LHCN-M2 (cell line): ENCODE data around the gene CGREF1. TPM values are rescaled to one million over a fixed set of nuclear protein-coding genes. Genes with fewer than 3 reads are reported as not detected.

Source experiments
- DNase-seq: peaks from one replicate; pipeline ENCODE4 v3.0.0-alpha.2; 2012; ENCODE audit warnings: low read depth
- polyA plus RNA-seq: library from polyadenylated mRNA; unstranded; fragments of >200 nt; gene quantifications from one replicate; pipeline ENCODE4 v1.2.1, GENCODE V29; 2012; ENCODE audit warnings: missing spikeins
- total RNA-seq: library from RNA; depleted of rRNA; stranded (reverse); fragments of >200 nt; gene quantifications from 2 replicates; pipeline ENCODE4 v1.2.3, GENCODE V29; 2014; rRNA removed

CGREF1 gene, protein sequence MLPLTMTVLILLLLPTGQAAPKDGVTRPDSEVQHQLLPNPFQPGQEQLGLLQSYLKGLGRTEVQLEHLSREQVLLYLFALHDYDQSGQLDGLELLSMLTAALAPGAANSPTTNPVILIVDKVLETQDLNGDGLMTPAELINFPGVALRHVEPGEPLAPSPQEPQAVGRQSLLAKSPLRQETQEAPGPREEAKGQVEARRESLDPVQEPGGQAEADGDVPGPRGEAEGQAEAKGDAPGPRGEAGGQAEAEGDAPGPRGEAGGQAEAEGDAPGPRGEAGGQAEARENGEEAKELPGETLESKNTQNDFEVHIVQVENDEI
- total RNA-seq: 0.69 and 1.6 TPM in 2 replicates
- polyA plus RNA-seq: 0.50 TPM

DNA sequence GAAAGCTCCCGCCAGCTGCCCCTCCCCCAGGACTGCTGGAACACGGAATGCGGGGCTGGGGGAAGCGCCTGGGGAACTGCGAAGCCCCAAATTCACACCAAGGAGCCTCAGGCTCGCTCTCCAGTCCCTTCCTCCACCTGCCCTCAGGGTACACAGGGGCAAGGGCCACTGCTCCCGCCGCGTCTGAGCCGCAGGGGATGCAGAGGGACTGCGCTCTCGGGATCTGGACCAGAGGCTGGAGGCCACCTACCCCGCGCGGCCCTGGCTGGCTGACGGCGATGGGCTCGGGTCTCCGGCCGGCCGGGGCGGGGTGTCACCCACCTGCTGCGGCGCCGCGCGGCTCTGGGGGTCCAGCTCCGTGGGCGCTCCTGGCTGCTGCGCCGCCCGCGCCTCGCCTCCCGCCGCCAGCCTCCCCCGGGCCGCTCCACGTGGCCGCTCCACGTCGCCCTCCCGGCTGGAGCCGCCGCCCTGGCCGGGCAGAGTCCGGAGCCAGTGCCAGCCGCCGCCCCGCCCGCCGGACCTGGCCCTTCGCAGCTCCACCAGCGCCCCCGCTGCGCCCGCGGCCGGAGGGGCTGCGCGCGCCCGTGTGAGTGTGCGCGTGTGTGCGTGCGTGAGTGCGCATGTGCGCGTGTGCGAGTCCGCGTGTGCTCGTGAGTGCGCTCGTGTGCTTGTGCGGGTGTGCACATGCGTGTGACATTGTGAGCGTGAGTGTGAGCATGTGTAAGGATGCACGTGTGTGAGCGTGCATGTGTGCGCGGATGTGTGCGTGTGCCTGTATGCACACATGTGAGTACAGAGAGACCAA is at the start of gene CGREF1:
TSS of gene CGREF1 (minus strand) at position 604 of the 805 bp plus-strand sequence. CDS start 14,762 bp downstream, outside the sequence.
- no peak for DNase-seq

DNA sequence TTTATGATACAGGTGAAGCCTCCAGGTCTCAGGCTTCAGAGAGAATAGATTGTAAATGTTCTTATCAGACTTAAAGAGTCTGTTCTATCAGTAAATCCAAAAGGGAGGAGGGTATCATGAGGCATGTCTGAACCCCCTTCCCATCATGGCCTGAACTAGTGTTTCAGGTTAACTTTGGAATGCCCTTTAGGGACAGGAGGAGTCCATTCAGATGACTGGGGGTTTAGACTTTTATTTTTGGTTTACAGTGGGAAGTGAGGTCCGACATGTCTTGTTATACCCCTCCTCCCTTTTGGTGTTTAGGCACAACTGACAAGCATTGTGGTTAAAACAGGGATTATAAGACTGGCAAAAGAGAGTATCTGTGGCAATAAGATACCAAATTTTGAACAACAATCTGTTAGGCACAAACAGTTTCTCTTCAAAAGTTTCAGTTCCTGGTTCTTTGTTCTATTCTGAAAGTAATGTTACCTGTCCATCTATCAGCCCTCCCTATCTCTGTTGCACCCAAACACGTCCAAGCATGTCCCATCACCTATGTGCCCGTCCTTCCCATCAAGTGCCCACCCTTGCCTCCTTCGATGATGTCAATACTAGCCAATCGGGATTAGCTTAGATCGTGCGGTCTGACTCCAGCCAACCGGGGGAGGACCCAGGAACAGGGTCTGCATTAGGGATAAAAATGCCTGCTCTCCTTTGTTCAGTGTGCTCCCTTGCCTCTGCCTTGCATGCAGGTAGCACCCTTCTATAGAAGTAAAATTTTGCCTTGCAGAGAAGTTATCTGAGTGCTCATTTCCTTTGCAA is 46.2 kb upstream of the CGREF1 start:
- DNase-seq: no peak

DNA sequence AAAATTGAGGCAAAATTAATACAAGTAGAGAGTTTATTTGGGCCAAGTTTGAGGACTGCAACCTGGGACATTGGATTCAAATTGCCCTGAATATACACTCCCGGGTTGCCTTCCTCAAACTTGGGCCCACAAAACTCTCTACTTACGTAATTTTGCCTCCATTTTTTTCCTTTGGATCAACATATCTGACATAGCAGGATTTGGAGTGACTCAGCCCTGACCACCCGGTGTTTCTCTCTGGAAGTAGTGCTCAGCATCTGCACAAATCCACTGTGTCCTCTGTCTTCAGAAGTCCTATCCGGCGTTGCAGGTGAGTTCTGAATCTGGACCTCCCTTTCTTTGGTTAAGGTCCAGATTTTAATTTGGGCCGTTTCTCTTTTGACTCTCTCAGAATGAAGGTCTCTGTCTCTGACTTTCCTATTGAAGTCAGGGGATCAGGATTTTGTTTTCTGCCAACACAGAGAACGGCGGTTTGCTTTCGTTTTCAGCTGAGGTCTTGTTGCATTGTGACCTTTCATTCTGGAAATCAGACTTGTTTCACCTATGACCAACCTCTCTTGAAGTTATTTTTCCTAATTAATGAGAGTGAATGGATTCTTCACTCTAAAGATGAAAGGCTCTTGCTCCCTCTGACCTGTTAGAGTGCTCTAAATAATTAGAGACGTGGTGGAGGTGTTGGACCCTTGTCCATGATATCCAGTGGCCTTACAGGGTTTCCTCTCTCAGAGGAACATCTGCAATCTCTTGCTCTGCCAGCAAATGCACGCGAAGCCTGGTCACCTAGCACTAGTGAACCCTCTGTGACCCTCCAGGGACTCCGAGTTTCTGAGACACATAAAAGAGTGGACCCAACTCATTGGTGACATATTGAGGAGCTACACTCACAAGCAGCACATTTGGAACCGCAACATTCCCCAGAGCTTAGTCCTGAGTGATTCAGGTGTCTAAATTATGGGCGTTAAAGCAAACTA is 43.5 kb upstream of the CGREF1 start:
- peak; percentile 13 for DNase-seq

DNA sequence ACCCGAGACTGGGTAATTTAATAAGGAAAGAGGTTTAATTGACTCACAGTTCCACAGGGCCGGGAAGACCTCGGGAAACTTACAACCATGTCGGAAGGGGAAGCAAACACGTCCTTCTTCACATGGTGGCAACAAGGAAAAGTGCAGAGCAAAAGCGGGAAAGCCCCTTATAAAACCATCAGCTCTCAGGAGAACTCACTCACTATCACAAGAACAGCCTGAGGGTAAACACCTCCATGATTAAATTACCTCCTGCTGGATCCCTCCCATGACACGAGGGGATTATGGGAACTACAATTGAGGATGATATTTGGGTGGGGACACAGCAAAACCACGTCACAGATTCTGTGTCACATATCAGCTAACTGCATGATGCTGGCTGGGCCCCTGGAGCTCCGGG is 41.3 kb upstream of the CGREF1 start:
- DNase-seq: no peak

DNA sequence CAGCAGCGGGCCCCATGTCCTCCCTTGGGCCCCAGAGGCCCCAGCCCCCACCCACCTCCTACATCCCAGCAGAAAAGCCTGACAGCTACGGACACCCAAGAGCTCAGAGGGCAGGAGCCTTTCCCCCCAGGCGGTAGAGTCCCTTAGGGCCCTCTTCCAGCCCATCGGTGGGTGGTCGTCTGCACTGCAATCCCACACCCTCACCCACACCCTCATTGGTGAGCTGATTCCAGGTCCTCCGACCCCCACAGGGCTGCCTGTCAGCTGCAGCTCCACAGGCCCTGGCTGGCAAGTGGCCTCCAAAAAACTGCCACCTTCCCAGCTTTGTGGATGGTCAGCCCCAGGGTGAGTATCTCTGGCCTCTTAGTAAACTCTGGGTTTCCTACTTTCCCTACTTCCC is 40.3 kb upstream of the CGREF1 start:
- DNase-seq: no peak

DNA sequence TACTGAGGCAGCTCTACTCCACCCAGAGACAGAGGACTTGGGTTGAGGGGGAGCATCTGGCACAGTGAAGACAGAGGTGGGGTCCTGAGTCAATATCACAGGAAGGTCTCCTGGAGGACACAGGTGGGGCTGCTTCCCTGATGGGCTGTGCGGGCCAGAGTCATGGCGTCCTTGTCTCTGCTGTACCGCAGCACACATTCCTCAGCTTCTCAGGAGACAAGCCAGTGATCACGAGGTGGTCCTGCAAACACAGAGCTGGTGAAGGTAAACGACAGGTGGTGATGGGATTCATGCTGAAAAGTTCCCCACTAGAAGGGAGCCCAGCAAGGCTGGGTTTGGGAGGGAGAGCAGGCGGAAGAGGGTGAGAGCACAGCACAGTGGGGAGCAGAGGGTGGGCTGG is 39.5 kb upstream of the CGREF1 start:
- DNase-seq: no peak

DNA sequence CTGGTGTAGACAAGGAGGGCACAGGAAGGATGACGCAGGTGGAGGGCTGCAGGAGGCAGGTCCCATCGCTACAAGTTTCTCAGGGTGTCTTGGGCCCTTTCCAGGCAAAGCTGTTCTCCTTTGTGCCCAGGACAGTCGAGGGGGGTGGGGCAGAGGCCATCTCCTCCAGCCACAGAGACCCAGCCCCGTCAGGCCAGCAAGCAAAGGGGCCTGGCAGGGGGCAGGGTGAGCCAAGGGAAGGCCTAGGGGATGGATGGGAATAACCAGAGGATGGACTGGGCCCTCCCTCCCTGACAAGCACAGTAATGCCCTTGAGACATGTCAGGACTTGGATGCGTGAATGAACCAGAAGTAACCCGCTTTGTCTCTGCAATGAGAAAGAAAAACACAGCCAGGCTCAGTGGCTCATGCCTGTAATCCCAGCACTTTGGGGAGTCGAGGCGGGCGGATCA is 36.2 kb upstream of the CGREF1 start:
- no peak for DNase-seq

DNA sequence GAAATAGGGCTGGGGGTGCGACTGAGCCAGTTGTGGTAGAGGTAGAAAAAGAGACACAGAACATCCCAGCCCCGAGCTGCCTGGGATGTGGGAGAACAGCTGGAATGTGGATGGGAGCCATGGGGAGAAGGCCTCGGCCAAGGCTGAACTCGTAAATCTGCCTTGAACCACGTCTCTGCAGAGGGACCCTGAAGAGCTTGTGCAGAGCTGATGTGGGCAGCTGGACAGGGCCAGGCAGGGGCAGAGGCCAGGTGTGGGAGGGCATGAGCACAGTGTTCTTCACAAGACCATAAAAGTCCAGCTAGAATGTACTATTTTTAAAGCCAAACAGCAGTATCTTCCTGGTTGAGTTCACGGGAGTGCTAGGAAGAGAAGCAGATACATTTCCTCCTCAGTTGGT is 35.6 kb upstream of the CGREF1 start:
- DNase-seq: no peak

DNA sequence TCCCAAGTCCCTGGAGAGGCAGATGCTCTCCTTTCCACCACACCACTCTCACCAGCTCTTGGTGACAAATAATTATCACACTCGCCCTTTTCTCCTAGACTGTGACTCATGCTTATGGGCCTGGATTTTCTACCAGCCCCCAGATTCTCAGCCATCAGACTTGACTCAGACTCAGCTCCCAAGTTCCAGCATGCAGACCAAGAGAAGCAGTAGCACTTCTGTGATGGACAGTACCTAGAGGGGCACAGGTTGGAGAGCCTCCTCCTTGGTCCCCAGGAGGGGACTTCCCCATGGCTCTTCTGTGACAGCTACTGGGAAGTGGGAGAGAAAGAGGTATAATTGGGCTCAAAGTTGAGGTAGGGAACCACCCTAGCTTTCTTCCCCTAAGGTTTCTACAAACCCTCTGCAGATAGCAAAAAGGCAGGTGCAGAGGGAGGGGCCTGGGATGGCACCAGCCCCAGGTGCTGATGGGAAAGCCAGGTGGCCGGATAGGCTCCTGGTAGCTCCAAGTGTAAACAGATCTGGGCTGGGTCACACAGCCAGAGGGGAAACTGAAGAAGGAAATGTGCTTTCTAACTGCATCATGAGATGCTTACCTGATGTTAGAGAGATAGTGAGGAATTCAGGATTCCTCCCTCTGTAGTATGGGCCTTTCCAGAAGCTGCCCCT is 34.0 kb upstream of the CGREF1 start:
- peak; percentile 10 for DNase-seq

DNA sequence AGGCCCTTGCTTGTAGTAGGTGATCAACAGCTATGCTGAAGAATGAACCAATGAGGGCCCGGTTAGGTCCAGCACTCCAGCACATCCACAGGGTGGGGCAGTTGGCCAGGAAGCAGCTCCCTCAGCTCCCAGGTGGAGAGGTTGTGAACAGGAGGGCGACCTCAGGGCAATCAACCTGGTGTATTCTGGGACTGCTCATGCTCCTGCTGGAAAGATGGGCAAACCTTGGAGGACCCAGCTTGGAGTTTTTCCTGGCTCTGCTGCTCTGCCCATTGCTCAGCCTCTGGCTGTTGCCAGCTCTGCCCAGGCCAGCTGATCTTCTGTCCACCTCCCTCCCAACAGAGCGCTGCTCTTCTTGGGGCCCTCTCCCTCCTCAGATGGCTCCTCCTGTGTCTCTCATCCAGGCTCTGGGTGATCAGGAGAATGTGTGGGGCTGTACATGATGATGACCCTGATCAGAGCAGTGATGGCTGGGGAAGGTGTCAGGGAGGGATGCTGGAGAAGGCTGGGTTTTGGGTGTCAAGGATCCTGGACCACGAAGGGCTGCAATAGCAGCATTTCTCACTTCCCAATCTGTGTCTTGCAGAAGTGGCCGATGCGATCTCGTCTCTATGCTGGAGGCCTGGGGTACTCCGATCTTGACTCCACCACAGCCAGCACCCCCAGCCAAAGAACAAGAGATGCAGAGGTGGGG is 33.3 kb upstream of the CGREF1 start:
- DNase-seq: no peak

DNA sequence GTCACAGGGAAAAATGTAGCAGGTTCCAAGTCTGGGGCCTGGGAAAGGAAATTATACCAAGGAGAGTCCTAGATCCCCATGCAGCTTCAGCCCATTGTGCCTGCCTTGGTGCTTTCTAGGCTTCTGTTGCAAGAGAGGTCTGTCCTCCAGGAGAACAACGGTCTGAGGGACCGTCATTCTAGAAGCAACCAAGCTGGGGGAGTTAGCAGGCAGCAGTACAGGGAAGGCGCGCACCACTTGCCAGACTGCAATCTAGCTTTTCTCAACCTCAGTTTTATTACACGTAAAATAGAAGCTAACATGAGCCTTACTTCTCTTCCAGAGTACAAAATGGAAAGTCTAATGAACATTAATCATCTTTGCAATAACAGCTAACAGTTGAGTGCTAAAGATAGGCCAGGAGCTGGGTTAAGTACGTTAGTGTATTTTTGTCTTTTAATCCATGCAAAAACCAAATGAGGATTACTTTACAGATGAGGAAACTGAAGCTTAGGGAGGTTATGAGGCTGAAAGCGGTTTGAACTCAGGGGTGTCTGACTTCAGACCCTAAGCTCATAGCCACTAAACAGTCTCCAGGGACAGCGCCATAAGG is 31.8 kb upstream of the CGREF1 start:
- no peak for DNase-seq

DNA sequence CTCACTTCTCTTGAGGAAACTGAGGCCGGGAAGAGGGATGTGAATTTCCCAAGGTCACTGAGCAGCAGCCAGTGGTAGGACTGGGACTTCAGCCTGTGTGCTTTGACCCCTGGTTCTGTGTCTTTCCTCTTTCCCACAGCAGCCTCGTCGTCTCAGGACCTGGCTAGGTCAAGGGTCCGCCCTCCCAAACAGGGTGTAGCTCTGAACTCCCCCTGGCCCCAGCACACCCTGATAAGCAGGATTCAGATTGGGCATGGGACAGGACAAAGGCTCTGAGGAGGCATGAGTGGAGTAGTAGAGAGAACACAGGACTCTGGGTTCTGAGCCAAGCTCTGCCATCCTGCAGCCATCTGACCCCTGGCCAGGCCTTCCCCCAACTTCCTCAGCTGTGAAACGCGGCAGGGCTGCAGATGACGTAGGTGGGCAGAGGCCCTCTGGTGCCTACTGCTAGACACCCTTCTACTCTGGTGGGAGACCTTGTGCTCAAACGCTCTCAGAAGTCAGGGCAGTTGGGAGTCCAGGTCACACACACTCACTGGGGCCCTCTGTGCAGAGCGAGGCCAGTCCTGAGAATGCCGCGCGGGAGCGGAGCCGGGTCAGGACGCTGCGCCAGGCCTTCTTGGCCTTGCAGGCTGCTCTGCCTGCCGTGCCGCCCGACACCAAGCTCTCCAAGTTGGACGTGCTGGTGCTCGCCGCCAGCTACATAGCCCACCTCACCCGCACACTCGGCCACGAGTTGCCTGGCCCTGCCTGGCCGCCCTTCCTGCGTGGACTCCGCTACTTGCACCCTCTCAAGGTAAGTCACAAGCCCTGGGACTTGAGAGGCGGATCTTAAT is 30.9 kb upstream of the CGREF1 start:
- no peak for DNase-seq

DNA sequence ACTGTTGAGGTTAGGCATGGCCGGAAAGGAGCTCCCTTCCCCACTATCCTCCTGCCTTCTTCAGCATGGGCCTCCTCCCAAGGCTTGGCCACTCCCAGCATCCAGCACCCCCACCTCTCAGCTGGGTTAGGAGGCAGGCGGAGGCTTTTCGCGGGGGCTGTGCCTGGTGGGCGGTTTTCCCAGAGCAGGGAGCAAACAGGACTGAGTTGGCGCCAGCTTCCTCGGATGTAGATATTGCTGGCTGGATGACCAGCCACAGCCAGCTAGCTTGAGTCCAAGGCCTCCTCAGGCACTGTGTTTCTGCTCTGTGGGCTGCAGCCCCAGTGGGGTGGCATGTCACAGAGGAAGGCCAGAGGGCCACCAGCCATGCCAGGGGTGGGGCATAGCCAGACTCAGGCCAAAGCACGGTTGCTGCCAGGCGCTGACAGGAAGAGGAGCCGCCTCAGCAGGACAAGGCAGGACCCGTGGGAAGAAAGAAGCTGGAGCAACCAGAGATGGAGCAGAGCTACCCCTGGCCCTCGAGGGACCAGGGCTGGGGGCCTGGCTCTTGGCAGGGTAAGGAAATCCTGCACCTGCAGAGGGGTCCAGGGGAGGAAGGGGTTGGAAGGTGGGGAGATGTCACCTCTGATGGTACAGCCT is 30.0 kb upstream of the CGREF1 start, which contains the start of gene TCF23:
TSS of gene TCF23 (plus strand) at position 204 of the 639 bp plus-strand sequence. CDS start at position 334, 130 bp downstream.
- no peak for DNase-seq

DNA sequence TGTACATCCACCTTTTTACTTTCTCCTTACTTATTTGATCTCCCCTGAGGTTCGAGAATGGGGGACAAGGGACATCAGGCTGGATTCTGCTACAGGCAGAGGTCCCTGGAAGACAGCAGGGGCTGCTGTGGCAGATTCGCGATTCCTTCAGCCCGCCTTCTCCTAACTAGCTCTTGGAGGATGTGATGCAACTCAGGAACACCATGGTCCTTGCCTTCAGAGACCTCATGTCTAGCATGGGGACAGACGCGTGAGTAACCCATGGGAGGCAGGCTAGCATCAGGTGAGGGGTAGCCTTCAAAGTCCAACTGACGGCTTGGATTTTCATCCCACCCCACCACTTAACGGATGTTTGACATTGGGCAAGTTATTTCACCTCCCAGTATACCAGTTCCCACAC is 29.0 kb upstream of the CGREF1 start:
- no peak for DNase-seq

DNA sequence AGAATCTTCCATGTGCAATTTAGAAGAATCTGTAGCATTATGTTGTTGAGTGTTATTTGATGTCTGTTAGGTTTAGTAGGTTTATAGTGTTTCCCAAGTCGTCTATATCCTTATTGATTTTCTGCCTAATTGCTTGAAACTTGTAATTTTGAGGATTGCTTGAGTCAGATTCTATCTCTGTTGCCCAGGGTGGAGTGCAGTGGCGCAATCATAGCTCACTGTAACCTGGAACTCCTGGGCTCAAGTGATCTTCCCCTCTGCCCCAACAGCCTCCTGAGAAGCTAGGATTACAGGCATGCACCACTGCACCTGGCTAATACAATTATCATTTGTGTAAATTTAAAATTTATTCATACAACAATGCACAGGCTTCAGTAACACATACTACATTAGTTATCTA is 26.8 kb upstream of the CGREF1 start:
- DNase-seq: no peak

DNA sequence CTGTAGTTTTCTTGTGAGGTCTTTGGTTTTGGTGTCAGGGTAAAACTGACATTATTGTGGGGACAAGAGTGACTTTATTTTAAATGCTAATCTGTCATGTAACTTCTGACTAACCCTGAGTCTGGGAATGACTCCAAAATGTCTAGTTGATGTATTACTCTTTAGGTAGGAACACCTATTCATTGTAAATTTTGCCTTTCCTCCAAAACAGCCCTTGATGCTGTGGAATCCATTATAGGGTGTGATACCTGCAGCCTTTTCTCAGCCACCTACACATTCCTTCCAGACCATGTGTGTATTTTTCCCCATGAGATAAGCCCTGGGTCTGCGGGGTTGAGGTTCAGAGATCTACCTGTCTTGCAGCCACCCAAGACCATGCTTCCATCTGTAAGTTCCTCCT is 24.4 kb upstream of the CGREF1 start:
- DNase-seq: no peak

DNA sequence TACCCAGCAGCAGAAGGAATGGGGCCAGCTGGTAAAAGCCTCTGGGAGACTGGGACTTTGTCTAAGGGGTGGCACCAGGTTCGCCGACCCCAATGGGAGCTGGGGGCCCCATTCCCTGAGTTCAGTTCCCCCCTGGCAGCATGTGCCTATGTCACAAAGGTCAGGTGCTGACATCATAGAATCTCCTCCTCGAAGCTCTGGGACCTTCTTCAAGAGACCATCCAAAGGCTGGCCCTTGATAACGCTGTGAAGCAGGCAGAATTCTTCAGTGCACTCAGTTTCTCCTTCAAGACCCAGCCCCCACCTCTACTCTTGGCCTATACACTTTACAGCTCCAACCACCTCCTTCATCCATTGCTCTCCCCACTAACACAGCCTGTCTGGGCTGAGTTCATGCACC is 20.4 kb upstream of the CGREF1 start, which contains the start of gene PRR30:
TSS of gene PRR30 (minus strand) at position 101 of the 400 bp plus-strand sequence. CDS start 1,081 bp downstream, outside the sequence.
- DNase-seq: no peak
